GM19395 (cell line): ENCODE measurements around the gene FRMD5.
A peak's percentile ranks its signal among the peaks of the same experiment; 100 is the strongest.

Experiments used
- ATAC-seq: cut with Tn5 transposase; IDR thresholded peaks from one replicate; pipeline ENCODE4 v1.9.1; 2021; ENCODE audit warnings: mild to moderate bottlenecking, moderate library complexity; ENCODE audit not compliant: unreplicated experiment

Gene FRMD5

GRCh38 chr15:43981576-43981975, 213.5 kb downstream of the FRMD5 start:
- ATAC-seq, result no peak

GRCh38 chr15:43977072-43977884, 217.8 kb downstream of the FRMD5 start:
- peak; percentile 70 for ATAC-seq

DNA sequence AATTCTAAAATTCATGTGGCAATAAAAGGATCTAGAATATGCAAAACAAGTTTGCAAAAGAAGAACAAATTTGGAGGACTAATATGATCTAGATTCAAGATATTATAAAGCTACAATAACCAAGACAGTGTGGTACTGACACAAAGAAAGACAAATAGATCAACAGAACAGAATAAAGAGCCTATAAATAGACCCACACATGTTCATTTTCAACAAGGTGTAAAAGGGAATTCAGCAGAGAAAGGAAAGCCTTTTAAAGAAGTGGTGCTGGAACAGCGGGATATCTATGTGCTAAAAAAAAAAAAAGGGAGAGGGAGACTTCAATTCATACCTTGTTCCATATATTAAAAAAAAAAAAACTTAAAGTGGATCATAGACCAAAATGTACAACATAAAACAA, 219.3 kb downstream of the FRMD5 start:
- no peak for ATAC-seq

GRCh38 chr15:43975326-43975725, 219.7 kb downstream of the FRMD5 start:
- no peak for ATAC-seq

DNA sequence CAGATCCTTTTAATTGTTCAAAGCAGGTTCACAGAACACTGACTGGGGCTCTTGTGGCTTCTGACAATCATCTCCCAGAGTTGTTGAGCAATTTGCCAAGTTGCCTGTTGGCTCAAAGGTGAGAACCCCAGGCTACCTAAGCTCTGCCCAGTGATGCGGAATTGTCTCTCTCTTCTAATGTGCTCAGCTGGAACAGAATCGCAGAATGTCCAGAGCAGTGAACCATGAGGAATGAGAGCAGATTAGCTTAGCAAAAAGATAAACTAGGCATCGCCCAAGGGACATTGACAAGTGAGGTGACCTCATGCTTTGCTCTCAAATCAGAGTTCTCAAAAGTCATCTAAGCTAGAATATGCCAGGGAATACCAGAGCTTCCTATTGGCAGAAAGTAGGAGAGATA, 220.2 kb downstream of the FRMD5 start:
- ATAC-seq, result no peak

- ATAC-seq, result no peak
Observed at GRCh38 chr15:43969802-43970375, 225.2 kb downstream of the FRMD5 start.

GRCh38 chr15:43968551-43968950, 226.5 kb downstream of the FRMD5 start:
- ATAC-seq, result no peak

DNA sequence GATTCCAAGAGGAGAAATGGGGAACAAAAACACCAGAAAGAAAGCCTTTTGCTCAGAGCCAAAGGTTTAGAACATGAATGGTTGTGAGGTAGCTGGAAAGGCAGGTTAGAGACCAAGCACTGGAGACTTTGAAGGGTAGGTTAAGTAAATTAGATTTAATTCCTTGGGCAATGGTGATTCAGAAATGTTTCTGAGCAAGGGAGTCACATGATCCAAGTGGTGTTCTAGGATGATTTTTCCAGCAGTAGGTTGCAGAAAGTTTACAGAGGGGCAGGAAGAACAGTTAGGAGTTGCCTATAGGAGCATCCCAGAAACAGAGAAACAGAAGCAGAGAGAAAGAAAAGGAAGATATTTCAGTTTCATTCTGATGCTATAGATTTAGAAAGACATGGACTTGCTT, 228.4 kb downstream of the FRMD5 start:
- ATAC-seq, result no peak

- no peak for ATAC-seq
Observed at GRCh38 chr15:43958861-43959330, 236.2 kb downstream of the FRMD5 start.

GRCh38 chr15:43957724-43958123, 237.3 kb downstream of the FRMD5 start:
- no peak for ATAC-seq

- ATAC-seq, result no peak
Observed at GRCh38 chr15:43955140-43955539, 239.9 kb downstream of the FRMD5 start.

DNA sequence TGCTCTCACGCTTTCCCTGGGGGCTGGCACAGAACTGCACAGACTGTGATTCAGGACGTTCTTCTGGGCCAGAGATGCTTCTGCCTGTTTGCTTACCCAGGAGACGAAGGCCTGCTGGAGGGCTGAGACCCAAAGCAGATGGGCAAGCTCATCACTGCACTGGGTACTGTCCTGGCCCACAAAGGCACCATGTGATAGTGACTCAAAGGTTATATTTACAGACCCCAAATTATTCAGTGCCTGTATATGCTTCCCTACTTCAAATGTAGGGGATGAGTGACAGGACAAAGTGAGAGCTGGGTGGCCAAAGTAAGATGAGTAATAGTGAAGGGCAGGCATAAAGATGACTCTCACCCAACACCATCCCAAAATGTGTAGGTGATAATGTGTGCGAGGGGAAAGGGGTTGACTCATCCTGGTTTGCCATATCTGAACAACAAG, 240.9 kb downstream of the FRMD5 start:
- ATAC-seq, result no peak

DNA sequence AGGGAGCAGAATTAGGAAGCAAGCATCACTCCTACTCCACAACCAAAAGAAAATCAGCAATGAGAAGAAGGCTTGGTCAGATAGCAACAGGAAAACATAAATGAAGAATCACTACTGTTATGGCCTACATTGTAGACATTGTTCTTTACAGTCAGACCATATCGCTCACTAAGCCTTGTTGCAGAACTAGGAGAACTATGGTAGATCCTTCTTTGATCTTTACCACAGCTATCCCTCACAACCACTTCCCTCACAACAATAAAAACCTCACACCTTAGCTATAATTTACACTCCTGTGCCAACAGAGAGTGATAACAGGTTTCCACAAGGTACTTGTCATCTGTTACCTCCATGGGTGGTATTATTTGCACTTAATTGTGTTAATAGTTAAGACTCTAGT, 241.7 kb downstream of the FRMD5 start:
- ATAC-seq, result no peak

DNA sequence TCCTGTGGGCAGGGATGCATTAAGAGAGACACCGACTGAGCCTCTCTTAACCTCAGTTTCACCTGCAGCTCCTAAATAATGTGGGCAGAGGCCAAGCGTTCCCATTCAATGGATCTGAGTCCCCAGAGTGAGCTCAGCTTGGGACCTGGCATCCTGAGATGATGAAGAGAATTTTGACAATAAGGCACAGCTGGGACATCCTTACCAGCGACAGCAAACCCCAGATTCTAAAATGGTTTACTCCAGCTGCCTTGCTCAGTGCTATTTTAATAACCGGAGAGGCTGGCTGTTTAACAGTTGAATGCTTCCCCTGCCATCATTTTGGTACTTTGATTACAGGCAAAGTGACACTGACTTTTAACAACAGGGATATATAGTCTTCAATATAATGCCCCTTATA, 244.5 kb downstream of the FRMD5 start:
- ATAC-seq, result no peak

DNA sequence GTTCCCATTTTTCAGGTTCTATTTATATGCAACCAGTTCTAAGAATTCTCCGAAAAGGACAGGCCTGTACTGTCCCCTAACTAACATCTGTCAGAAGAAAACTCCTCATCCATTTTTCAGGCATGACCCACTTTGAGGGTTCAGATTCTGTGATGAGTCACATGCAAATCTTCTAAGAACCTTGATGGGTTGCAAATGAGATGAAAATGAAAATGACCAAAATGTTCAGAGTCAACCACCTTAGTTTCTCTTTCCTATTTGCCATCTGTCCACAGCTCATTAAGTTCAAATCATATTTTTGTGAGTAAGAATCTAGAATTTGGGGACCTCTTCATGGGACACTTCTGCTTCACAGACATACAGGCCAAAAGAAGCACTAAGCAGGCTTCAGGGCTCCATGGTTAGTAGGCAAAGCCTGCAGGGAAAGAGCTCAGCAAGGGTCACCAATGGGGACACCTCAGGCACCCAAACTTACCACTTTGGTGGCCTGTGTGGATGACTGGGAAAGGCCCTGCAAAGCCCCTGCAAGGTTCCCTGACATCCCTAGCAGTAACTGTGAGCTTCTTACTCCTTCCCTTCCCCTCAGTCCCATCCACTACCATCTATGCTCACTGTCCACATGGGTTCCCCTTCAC, 246.3 kb downstream of the FRMD5 start:
- peak; percentile 91 for ATAC-seq

DNA sequence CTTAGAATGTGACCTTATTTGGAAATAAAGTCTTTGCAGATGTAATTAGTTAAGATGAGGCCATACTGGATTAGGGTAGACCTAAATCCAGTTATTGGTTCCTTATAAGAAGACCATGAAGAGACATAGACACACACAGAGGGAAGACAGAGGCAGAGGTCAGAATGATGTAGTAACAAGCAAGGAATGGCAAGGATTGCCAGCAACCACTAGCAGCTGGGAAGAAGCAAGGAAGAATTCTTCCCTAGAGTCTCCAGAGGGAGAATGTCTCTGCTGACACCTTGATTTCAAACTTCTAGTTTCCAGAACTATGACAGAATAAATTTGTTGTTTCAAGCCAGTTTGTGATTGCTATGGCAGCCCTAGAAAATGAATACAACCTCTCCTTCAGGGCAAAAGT, 251.6 kb downstream of the FRMD5 start:
- ATAC-seq, result no peak

DNA sequence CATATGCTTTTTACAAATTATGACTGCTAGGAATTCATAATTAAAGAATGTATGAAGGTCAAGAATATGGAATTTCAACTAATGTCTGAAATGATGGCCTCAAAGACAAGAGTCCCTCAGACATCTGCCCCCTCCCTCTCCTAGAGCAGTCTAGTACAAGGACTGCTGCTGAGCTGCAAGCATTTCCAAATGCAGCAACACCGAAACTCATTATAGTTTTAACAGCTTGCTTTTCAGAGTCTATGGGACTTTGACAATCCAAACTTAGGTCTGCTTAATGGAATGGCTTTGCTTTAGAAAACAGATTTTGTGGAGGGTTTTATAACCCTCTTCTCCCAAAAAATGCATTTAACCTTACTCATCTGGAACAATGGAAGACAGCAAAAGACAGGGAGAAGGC, 252.9 kb downstream of the FRMD5 start:
- no peak for ATAC-seq

GRCh38 chr15:43941555-43941954, 253.5 kb downstream of the FRMD5 start:
- no peak for ATAC-seq

- ATAC-seq, result no peak
Observed at GRCh38 chr15:43941071-43941470, 254.0 kb downstream of the FRMD5 start.

GRCh38 chr15:43939070-43939469, 256.0 kb downstream of the FRMD5 start:
- no peak for ATAC-seq

GRCh38 chr15:43934480-43934879, 260.6 kb downstream of the FRMD5 start:
- ATAC-seq, result no peak

DNA sequence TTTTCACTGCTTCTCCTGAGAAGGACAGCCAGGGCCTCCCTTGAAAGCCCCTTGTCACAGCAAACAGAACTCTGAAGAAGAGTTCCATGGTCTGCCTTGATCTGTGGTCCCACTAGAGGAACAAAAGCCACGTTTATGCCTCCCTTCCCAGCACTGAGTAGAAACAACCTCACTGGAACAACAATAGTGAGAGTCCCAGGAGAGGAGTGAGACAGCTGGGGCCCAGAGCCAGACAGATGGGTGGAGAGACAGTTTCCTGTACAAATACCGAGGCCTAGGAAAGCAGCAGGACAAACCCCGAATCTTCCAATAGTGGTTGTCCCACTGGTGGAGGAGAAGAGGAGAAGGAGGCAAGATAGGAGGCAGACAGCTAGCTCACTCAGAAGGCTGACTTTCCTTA, 262.2 kb downstream of the FRMD5 start:
- no peak for ATAC-seq
